ENCODE results near the gene FOXN3. TPM values are rescaled to one million over a fixed set of nuclear protein-coding genes. Genes with fewer than 3 reads are reported as not detected.
A peak's percentile ranks its signal among the peaks of the same experiment; 100 is the strongest.

The FOXN3 gene
- total RNA-seq, 1 donor from 2014 or later, result 41.4 TPM

- Mint-ChIP-seq H3K9me3 (no peaks in the 10 kb centered on the region), H3K36me3 (ENCODE audit: low read depth) (peaks cover 6% of the 10 kb centered on the region), H3K4me1 (peaks cover 44% of the 10 kb centered on the region), H3K27ac (ENCODE audit: unreplicated experiment) (peak overlapping the region; percentile 13), H3K27me3 (ENCODE audit: low read depth) (no peaks in the 10 kb centered on the region), H3K4me3 (peak overlapping the region; percentile 24)
- DNase-seq (ENCODE audit: low read depth, low spot score), result no peak
- TF ChIP-seq CTCF (conservative IDR thresholded peaks at IDR 0.05), result no peak
Measured at GRCh38 chr14:89304972-89305703, 111.9 kb downstream of the FOXN3 start.

- Mint-ChIP-seq H3K27ac (ENCODE audit: unreplicated experiment) (peak overlapping the region; percentile 31), H3K4me1 (peaks cover 44% of the 10 kb centered on the region), H3K9me3 (no peaks in the 10 kb centered on the region), H3K4me3 (peak overlapping the region; percentile 13), H3K27me3 (ENCODE audit: low read depth) (no peaks in the 10 kb centered on the region), H3K36me3 (ENCODE audit: low read depth) (peaks cover 6% of the 10 kb centered on the region)
- TF ChIP-seq CTCF (conservative IDR thresholded peaks at IDR 0.05), result no peak
- DNase-seq (ENCODE audit: low read depth, low spot score), result no peak
Measured at GRCh38 chr14:89304561-89304960, 112.5 kb downstream of the FOXN3 start.

- Mint-ChIP-seq H3K9me3 (no peaks in the 10 kb centered on the region), H3K27me3 (ENCODE audit: low read depth) (no peaks in the 10 kb centered on the region), H3K36me3 (ENCODE audit: low read depth) (peaks cover 6% of the 10 kb centered on the region), H3K4me1 (peaks cover 44% of the 10 kb centered on the region), H3K27ac (ENCODE audit: unreplicated experiment) (peak overlapping the region; percentile 95), H3K4me3 (peak overlapping the region; percentile 13)
- DNase-seq (ENCODE audit: low read depth, low spot score), result no peak
- TF ChIP-seq CTCF (conservative IDR thresholded peaks at IDR 0.05), result no peak
Measured at GRCh38 chr14:89303456-89304435, 113.3 kb downstream of the FOXN3 start.

- TF ChIP-seq CTCF (conservative IDR thresholded peaks at IDR 0.05), result no peak
- Mint-ChIP-seq H3K27ac (ENCODE audit: unreplicated experiment) (no peak overlapping the region), H3K9me3 (no peaks in the 10 kb centered on the region), H3K4me1 (peaks cover 43% of the 10 kb centered on the region), H3K36me3 (ENCODE audit: low read depth) (peaks cover 3% of the 10 kb centered on the region), H3K4me3 (no peak overlapping the region), H3K27me3 (ENCODE audit: low read depth) (no peaks in the 10 kb centered on the region)
- DNase-seq (ENCODE audit: low read depth, low spot score), result no peak
Measured at GRCh38 chr14:89302396-89302950, 114.6 kb downstream of the FOXN3 start.

- Mint-ChIP-seq H3K4me1 (peaks cover 22% of the 10 kb centered on the region), H3K36me3 (ENCODE audit: low read depth) (peaks cover 3% of the 10 kb centered on the region), H3K9me3 (no peaks in the 10 kb centered on the region), H3K27me3 (ENCODE audit: low read depth) (no peaks in the 10 kb centered on the region), H3K27ac (ENCODE audit: unreplicated experiment) (no peak overlapping the region), H3K4me3 (no peak overlapping the region)
- no peak for DNase-seq (ENCODE audit: low read depth, low spot score)
- TF ChIP-seq CTCF (conservative IDR thresholded peaks at IDR 0.05), result no peak
Measured at GRCh38 chr14:89299587-89299986, 117.4 kb downstream of the FOXN3 start.

All from neural crest cell (in vitro differentiated cells).